Measurements from ENCODE around the gene TAS2R31. TPM values are rescaled to one million over a fixed set of nuclear protein-coding genes. Genes with fewer than 3 reads are reported as not detected.

The TAS2R31 gene
- total RNA-seq, 4 donors from 2014 or later = 1.1 to 13.2 (median 4.2) TPM; not detected in 1

DNA sequence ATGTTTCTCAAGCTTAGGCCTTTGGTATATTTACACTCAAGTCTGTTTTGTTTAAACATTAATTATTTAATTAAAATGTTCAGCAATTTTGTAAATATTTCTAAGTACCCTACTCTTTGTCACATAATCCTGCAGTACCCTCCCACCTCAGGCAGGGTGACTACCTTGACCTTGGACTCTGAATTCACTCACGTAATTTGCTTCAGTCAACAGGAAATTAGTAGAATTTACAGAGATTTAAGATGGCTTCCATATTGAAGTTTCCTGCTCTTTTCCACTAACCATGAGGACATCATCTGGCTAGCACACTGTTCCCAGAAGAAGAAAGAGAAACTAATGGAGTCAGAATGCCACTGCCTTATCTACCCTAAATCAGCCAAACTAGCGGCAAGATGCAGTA lies 7.8 kb downstream of the TAS2R31 start:
- H3K36me3 ChIP-seq = peaks cover 0 to 15% of the 10 kb centered on the region in 2 donors
- no peak overlapping the region for H3K4me3 ChIP-seq
- H3K27me3 ChIP-seq = no peaks in the 10 kb centered on the region
- 60 to 77% methylated on average over 2 of the region's 2 CpGs for WGBS, 2 donors (ENCODE audit: low coverage in 1 of 2)
- TF ChIP-seq EP300 (IDR thresholded peaks at IDR 0.05) (no peak), POLR2A (IDR thresholded peaks at IDR 0.05) (no peak), POLR2AphosphoS5 (IDR thresholded peaks at IDR 0.05) (no peak)
- TF ChIP-seq, protein P1, sequence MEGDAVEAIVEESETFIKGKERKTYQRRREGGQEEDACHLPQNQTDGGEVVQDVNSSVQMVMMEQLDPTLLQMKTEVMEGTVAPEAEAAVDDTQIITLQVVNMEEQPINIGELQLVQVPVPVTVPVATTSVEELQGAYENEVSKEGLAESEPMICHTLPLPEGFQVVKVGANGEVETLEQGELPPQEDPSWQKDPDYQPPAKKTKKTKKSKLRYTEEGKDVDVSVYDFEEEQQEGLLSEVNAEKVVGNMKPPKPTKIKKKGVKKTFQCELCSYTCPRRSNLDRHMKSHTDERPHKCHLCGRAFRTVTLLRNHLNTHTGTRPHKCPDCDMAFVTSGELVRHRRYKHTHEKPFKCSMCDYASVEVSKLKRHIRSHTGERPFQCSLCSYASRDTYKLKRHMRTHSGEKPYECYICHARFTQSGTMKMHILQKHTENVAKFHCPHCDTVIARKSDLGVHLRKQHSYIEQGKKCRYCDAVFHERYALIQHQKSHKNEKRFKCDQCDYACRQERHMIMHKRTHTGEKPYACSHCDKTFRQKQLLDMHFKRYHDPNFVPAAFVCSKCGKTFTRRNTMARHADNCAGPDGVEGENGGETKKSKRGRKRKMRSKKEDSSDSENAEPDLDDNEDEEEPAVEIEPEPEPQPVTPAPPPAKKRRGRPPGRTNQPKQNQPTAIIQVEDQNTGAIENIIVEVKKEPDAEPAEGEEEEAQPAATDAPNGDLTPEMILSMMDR (IDR thresholded peaks at IDR 0.05) = no peak
- H3K4me1 ChIP-seq = peaks cover 0 to 7% (median 0%) of the 10 kb centered on the region in 3 donors
- no peak for ATAC-seq
- no peaks in the 10 kb centered on the region for H3K9me3 ChIP-seq
- no peak overlapping the region for H3K27ac ChIP-seq

DNA sequence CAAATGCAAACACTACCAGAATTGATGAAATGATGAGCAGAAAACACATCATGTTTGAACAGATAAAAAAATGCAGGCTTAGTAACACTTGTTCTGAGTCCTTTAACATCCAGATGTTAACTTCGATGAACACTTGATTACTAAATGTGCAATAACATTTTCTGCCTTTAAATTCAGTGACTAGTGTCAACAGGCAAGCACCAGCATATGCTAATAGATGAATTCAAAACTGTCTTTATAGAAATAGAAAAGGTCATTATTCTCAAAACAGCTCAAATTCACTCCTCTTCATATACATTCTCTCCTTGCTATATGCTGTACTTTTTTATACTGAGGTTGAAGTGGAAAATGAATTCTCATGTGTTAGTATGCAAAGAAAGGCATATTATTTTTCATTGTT lies 8.7 kb downstream of the TAS2R31 start, which contains the start of gene TAS2R19:
TAS2R19 (minus strand) TSS at position 101 of the 400 bp plus-strand sequence; CDS start at position 52, 49 bp downstream.
- Histone ChIP-seq H3K36me3 (peaks cover 0 to 12% of the 10 kb centered on the region in 2 donors), H3K27ac (no peak within 1 kb of the TSS), H3K4me1 (peaks cover 0 to 7% (median 0%) of the 10 kb centered on the region in 3 donors), H3K9me3 (no peaks in the 10 kb centered on the region), H3K4me3 (no peak within 1 kb of the TSS), H3K27me3 (no peaks in the 10 kb centered on the region)
- TF ChIP-seq, protein P1 (IDR thresholded peaks at IDR 0.05) = no peak
- TF ChIP-seq POLR2AphosphoS5 (IDR thresholded peaks at IDR 0.05) (no peak), EP300 (IDR thresholded peaks at IDR 0.05) (no peak), POLR2A (IDR thresholded peaks at IDR 0.05) (no peak)
- ATAC-seq = no peak
- WGBS, 2 donors (ENCODE audit: low coverage in 1 of 2) = 92 to 100% methylated on average over 1 of the region's 1 CpG

DNA sequence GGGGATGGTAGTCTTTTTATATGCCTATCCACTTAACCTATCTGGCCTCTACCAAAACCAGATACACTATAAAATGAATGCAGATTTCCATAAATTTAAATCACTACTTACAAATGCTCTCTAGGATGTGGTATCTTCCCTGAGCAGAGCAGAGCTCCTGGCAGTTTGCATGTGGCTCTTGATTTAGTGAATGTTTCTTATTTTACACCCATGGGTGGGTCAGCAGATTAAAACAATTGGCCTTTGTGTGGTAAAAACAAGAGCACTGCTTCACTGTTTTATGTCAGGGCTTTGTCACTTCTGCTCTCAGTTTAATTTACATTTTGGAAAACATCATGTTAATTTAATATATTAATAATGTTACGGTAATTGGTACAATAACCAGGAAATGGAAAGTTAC lies 14.3 kb downstream of the TAS2R31 start:
- no peaks in the 10 kb centered on the region for H3K4me1 ChIP-seq
- no peak overlapping the region for H3K27ac ChIP-seq
- no peak for ATAC-seq
- TF ChIP-seq, protein P1 (IDR thresholded peaks at IDR 0.05) = no peak
- TF ChIP-seq POLR2AphosphoS5 (IDR thresholded peaks at IDR 0.05) (no peak), EP300 (IDR thresholded peaks at IDR 0.05) (no peak), POLR2A (IDR thresholded peaks at IDR 0.05) (no peak)
- WGBS, 2 donors (ENCODE audit: low coverage in 1 of 2) = 22 to 88% methylated on average over 1 of the region's 1 CpG
- H3K36me3 ChIP-seq = peaks cover 0 to 5% of the 10 kb centered on the region in 2 donors
- H3K4me3 ChIP-seq = no peak overlapping the region
- H3K9me3 ChIP-seq = no peaks in the 10 kb centered on the region
- no peaks in the 10 kb centered on the region for H3K27me3 ChIP-seq

DNA sequence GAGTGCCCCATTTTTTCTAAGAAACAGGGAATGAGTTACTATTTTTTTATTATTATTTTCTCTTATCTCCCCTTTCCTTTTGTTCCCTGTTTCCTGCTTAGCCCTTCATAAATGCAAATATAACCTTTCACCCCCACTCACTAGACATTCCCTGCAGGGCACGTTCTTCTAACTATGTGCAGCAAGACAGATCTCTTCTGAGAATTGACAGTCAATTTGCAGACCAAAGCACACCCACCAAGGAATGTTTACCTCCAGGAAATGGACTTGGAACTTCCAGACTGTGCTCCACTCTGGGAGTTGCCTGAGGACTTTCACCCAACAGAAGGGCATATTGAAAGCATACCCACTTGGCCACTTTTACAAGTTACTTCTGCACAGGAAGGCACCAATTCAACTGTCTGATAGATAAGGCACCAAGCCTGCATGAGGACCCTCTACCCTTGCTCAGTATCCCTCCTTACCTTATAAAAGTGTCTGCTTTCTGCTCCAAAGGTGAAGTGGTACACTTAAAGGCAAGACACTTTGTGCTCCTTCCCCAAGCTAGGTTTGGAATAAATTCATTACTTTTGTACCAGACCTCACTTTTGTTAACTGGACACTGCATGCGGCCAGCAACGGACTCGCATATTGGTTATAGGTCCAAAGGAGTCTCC lies 15.3 kb downstream of the TAS2R31 start:
- H3K4me1 ChIP-seq = no peaks in the 10 kb centered on the region
- TF ChIP-seq, protein P1 (IDR thresholded peaks at IDR 0.05) = no peak
- TF ChIP-seq POLR2A (IDR thresholded peaks at IDR 0.05) (no peak), POLR2AphosphoS5 (IDR thresholded peaks at IDR 0.05) (no peak)
- H3K27ac ChIP-seq = no peak overlapping the region
- H3K36me3 ChIP-seq = peaks cover 0 to 5% of the 10 kb centered on the region in 2 donors
- no peak for ATAC-seq
- H3K9me3 ChIP-seq = no peaks in the 10 kb centered on the region
- no peak overlapping the region for H3K4me3 ChIP-seq
- 83 to 100% methylated on average over 1 to 3 of the region's 4 CpGs for WGBS, 2 donors (ENCODE audit: low coverage in 1 of 2)
- H3K27me3 ChIP-seq = no peaks in the 10 kb centered on the region

DNA sequence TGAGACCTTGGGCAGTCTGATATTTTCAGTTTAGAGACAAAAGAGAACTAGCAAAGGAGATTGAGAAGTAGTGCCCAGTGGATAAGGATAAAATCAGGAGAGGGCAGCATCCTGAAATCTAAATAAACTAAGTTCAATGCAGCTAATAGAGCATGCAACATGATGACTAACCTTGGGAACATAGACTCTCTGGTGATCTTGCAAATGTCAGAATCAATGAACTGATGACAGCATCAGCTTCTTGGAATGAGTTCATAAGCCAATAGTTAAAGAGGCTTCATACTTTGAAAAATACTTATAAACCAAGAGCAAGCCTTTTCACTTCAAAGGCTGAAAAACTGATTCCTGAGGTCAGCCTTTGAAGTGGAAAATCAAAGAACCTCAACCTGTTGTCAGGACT lies 17.0 kb downstream of the TAS2R31 start:
- Histone ChIP-seq H3K4me1 (no peaks in the 10 kb centered on the region), H3K4me3 (no peak overlapping the region), H3K9me3 (no peaks in the 10 kb centered on the region), H3K27me3 (no peaks in the 10 kb centered on the region), H3K36me3 (peaks cover 0 to 5% of the 10 kb centered on the region in 2 donors), H3K27ac (no peak overlapping the region)
- TF ChIP-seq, protein P1 (IDR thresholded peaks at IDR 0.05) = no peak
- TF ChIP-seq EP300 (IDR thresholded peaks at IDR 0.05) (no peak), POLR2AphosphoS5 (IDR thresholded peaks at IDR 0.05) (no peak), POLR2A (IDR thresholded peaks at IDR 0.05) (no peak)
- no peak for ATAC-seq
